ENCODE measurements around the gene PROSER3. TPM values are rescaled to one million over a fixed set of nuclear protein-coding genes. Genes with fewer than 3 reads are reported as not detected.

The PROSER3 gene
- total and polyA plus RNA-seq, 9 of the 15 experiments (the other 6 are each of a cell fraction or from before 2014, with no cell fraction given): 1.0 to 39.5 (median 5.1) TPM

DNA sequence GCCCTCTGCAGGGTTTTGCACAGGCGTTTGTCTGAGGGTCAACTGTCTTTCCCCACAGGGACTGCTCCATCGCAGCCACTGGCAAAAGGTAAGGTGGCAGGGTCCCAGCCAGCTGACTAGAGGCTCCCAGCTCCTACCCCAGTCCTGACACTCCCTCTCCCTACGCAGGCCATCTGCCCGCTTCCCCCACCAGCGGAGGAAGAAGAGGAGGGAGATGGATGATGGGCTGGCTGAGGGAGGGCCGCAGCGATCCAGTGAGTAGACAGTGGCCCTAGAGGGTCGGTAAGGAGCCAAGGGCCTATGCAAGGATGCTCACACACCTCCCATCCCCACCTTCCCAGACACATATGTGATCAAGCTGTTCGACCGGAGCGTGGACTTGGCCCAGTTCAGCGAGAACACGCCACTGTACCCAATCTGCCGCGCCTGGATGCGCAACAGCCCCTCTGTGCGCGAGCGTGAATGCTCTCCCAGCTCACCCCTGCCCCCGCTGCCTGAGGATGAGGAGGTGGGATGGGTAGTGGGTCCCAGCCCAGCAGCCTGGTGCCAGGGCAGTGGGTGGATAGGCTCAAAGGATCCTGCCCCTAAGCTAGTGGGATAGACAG is 5.1 kb upstream of the PROSER3 start:
- no peak overlapping the region; the same call in 2 of the 3 replicates for H3K27ac ChIP-seq (ENCODE audit: extremely low read depth, low read depth, low read length)
- CTCF ChIA-PET (ENCODE audit: low intra/inter-chr PET ratio): no interaction called here
- H3K27me3 ChIP-seq (ENCODE audit: control insufficient read depth in 2 of 2, insufficient read depth in 2 of 2, low read length in 2 of 2): no peaks in the 10 kb centered on the region
- POLR2A ChIA-PET: no interaction called here
- H3K4me1 ChIP-seq (replicated peaks in 1 of 2; ENCODE audit: control insufficient read depth in 2 of 2, insufficient read depth in 2 of 2, low read length in 2 of 2): peaks cover 12 to 40% of the 10 kb centered on the region in 2 experiments; a peak in 4 of 5 replicates
- DNase-seq (ENCODE audit: extremely low read depth in 1 of 4, low spot score in 3 of 4) (no peak), FAIRE-seq (no peak), ATAC-seq (no peak)
- WGBS (ENCODE audit: insufficient coverage, low coverage, missing lambda C conversion rate): 74% methylated on average over 8 of the region's 20 CpGs
- H3K9ac ChIP-seq (ENCODE audit: insufficient read depth in 1 of 2, low read depth in 2 of 2, low read length in 2 of 2): 0 out of 4 replicates have a peak overlapping the region, but pooled peaks of 1 of the 2 experiments have one; percentile 11
- no peaks in the 10 kb centered on the region for H3K9me3 ChIP-seq (replicated peaks; ENCODE audit: control insufficient read depth, insufficient read depth, low read depth, low read length)
- in situ Hi-C loops (cut with MboI) (no loop called here), intact Hi-C loops (cut with micrococcal nuclease) (no loop called here)
- no peak overlapping the region for H3K4me2 ChIP-seq (ENCODE audit: insufficient read depth, low read length)
- no peaks in the 10 kb centered on the region for H4K20me1 ChIP-seq (replicated peaks; ENCODE audit: control insufficient read depth, insufficient read depth, low read length)
- H3K36me3 ChIP-seq (ENCODE audit: control insufficient read depth, insufficient read depth, low read length): peaks cover 23% of the 10 kb centered on the region; the same call in 1 of the 3 replicates
- no peak overlapping the region for H3K4me3 ChIP-seq
- no TSS peak for BruUV-seq (replicated peaks)
- no peaks in the 10 kb centered on the region for H3K9me1 ChIP-seq (ENCODE audit: control insufficient read depth, insufficient read depth, low read length)
- H2AFZ ChIP-seq (ENCODE audit: low read depth, low read length): no peak overlapping the region
- peaks cover 7% of the 10 kb centered on the region; the same call in 2 of the 3 replicates for H3K79me2 ChIP-seq (ENCODE audit: control insufficient read depth, insufficient read depth, low read length)
- TF ChIP-seq, protein P1, sequence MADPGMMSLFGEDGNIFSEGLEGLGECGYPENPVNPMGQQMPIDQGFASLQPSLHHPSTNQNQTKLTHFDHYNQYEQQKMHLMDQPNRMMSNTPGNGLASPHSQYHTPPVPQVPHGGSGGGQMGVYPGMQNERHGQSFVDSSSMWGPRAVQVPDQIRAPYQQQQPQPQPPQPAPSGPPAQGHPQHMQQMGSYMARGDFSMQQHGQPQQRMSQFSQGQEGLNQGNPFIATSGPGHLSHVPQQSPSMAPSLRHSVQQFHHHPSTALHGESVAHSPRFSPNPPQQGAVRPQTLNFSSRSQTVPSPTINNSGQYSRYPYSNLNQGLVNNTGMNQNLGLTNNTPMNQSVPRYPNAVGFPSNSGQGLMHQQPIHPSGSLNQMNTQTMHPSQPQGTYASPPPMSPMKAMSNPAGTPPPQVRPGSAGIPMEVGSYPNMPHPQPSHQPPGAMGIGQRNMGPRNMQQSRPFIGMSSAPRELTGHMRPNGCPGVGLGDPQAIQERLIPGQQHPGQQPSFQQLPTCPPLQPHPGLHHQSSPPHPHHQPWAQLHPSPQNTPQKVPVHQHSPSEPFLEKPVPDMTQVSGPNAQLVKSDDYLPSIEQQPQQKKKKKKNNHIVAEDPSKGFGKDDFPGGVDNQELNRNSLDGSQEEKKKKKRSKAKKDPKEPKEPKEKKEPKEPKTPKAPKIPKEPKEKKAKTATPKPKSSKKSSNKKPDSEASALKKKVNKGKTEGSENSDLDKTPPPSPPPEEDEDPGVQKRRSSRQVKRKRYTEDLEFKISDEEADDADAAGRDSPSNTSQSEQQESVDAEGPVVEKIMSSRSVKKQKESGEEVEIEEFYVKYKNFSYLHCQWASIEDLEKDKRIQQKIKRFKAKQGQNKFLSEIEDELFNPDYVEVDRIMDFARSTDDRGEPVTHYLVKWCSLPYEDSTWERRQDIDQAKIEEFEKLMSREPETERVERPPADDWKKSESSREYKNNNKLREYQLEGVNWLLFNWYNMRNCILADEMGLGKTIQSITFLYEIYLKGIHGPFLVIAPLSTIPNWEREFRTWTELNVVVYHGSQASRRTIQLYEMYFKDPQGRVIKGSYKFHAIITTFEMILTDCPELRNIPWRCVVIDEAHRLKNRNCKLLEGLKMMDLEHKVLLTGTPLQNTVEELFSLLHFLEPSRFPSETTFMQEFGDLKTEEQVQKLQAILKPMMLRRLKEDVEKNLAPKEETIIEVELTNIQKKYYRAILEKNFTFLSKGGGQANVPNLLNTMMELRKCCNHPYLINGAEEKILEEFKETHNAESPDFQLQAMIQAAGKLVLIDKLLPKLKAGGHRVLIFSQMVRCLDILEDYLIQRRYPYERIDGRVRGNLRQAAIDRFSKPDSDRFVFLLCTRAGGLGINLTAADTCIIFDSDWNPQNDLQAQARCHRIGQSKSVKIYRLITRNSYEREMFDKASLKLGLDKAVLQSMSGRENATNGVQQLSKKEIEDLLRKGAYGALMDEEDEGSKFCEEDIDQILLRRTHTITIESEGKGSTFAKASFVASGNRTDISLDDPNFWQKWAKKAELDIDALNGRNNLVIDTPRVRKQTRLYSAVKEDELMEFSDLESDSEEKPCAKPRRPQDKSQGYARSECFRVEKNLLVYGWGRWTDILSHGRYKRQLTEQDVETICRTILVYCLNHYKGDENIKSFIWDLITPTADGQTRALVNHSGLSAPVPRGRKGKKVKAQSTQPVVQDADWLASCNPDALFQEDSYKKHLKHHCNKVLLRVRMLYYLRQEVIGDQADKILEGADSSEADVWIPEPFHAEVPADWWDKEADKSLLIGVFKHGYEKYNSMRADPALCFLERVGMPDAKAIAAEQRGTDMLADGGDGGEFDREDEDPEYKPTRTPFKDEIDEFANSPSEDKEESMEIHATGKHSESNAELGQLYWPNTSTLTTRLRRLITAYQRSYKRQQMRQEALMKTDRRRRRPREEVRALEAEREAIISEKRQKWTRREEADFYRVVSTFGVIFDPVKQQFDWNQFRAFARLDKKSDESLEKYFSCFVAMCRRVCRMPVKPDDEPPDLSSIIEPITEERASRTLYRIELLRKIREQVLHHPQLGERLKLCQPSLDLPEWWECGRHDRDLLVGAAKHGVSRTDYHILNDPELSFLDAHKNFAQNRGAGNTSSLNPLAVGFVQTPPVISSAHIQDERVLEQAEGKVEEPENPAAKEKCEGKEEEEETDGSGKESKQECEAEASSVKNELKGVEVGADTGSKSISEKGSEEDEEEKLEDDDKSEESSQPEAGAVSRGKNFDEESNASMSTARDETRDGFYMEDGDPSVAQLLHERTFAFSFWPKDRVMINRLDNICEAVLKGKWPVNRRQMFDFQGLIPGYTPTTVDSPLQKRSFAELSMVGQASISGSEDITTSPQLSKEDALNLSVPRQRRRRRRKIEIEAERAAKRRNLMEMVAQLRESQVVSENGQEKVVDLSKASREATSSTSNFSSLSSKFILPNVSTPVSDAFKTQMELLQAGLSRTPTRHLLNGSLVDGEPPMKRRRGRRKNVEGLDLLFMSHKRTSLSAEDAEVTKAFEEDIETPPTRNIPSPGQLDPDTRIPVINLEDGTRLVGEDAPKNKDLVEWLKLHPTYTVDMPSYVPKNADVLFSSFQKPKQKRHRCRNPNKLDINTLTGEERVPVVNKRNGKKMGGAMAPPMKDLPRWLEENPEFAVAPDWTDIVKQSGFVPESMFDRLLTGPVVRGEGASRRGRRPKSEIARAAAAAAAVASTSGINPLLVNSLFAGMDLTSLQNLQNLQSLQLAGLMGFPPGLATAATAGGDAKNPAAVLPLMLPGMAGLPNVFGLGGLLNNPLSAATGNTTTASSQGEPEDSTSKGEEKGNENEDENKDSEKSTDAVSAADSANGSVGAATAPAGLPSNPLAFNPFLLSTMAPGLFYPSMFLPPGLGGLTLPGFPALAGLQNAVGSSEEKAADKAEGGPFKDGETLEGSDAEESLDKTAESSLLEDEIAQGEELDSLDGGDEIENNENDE (IDR thresholded peaks at IDR 0.05; ENCODE audit: low read depth, low read length): no peak
- TF ChIP-seq, protein P2, sequence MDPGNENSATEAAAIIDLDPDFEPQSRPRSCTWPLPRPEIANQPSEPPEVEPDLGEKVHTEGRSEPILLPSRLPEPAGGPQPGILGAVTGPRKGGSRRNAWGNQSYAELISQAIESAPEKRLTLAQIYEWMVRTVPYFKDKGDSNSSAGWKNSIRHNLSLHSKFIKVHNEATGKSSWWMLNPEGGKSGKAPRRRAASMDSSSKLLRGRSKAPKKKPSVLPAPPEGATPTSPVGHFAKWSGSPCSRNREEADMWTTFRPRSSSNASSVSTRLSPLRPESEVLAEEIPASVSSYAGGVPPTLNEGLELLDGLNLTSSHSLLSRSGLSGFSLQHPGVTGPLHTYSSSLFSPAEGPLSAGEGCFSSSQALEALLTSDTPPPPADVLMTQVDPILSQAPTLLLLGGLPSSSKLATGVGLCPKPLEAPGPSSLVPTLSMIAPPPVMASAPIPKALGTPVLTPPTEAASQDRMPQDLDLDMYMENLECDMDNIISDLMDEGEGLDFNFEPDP (CRISPR knock-in tag; IDR thresholded peaks at IDR 0.05): no peak

All from K562 (cell line).